Breast epithelium (tissue), 3 donors: ENCODE measurements around the gene CLCN7.

ENCODE experiments used
- POLR2A ChIP-seq: fragments of 450-650 bp; IDR thresholded peaks from one replicate; pipeline ENCODE4 v1.6.1; 2016; ENCODE audit warnings: antibody characterized with exemption, mild to moderate bottlenecking, moderate library complexity
- POLR2AphosphoS5 ChIP-seq, 3 donors: sonication (generic); formaldehyde crosslinking; IDR thresholded peaks; one replicate each; pipeline ENCODE4 v1.6.1; 2017; ENCODE audit warnings: antibody characterized with exemption in 3 of 3
- TF ChIP-seq, protein P1 (sequence below), 3 donors: fragments of 450-650 bp; IDR thresholded peaks; one replicate each; pipeline ENCODE4 v1.5.1; 2016 to 2017; ENCODE audit warnings: antibody characterized with exemption in 3 of 3, mild to moderate bottlenecking in 3 of 3, moderate library complexity in 3 of 3

DNA sequence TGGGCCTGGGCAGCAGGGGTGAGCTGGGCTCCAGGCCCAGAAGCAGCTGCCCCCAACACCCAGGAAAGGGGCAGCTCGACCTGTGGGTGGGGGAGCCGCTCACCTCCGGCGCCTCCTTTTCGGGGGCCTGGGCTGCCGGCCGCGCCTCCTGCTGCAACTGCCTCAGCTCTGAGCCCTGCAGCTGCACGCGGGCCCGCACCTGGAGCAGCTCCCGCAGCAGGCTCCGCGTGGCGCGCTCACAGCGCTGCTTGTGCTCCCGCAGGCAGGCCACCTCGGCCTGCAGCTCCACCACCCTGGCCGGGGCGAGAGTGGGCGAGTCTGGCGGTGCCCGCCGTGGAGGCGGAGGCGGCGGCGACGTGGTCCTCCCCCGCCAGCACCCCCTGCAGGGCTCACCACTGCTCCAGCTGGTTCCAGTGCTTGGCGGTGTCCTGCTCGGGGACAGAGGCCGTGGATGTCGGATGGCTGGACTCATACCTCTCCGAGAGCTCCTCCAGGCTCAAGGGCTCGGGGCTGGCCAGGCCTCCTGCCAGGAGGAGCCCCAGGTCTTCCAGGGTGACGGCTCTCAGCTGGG lies 31.3 kb downstream of the CLCN7 start:
- TF ChIP-seq, protein P1, sequence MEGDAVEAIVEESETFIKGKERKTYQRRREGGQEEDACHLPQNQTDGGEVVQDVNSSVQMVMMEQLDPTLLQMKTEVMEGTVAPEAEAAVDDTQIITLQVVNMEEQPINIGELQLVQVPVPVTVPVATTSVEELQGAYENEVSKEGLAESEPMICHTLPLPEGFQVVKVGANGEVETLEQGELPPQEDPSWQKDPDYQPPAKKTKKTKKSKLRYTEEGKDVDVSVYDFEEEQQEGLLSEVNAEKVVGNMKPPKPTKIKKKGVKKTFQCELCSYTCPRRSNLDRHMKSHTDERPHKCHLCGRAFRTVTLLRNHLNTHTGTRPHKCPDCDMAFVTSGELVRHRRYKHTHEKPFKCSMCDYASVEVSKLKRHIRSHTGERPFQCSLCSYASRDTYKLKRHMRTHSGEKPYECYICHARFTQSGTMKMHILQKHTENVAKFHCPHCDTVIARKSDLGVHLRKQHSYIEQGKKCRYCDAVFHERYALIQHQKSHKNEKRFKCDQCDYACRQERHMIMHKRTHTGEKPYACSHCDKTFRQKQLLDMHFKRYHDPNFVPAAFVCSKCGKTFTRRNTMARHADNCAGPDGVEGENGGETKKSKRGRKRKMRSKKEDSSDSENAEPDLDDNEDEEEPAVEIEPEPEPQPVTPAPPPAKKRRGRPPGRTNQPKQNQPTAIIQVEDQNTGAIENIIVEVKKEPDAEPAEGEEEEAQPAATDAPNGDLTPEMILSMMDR (IDR thresholded peaks at IDR 0.05), result no peak
- TF ChIP-seq POLR2AphosphoS5 (IDR thresholded peaks at IDR 0.05) (no peak), POLR2A (no peak)
